Sigmoid colon (tissue), 7 donors: ENCODE data around the gene NR2F1-AS1. TPM values are rescaled to one million over a fixed set of nuclear protein-coding genes. Genes with fewer than 3 reads are reported as not detected.

ENCODE experiments used
- DNase-seq: peaks from one replicate; pipeline ENCODE4 v3.0.0-alpha.2; 2019
- H3K27ac ChIP-seq, 4 donors: fragments of 200-600 bp; sonication (generic); one replicate each; pipeline ENCODE4 v1.5.1; 2016 to 2019; ENCODE audit warnings: mild to moderate bottlenecking in 1 of 4
- H3K27me3 ChIP-seq, 3 donors: fragments of 200-600 bp; sonication (generic); one replicate each; pipeline ENCODE4 v1.5.1; 2019; ENCODE audit warnings: mild to moderate bottlenecking in 1 of 3
- H3K36me3 ChIP-seq, 4 donors: fragments of 200-600 bp; sonication (generic); one replicate each; pipeline ENCODE4 v1.5.1; 2016 to 2019
- H3K4me1 ChIP-seq, 4 donors: fragments of 200-600 bp; sonication (generic); one replicate each; pipeline ENCODE4 v1.5.1; 2017 to 2019
- H3K4me3 ChIP-seq, 4 donors: fragments of 200-600 bp; sonication (generic); one replicate each; pipeline ENCODE4 v1.5.1; 2017 to 2019; ENCODE audit warnings: mild to moderate bottlenecking in 2 of 4, moderate library complexity in 1 of 4
- H3K9me3 ChIP-seq, 4 donors: fragments of 200-600 bp in 3 of 4; sonication (generic) in 3 of 4; one replicate each; pipeline versions ENCODE4 v1.5.1 to v1.6.1; 2013 to 2019
- EP300 ChIP-seq, 4 donors: sonication (generic); formaldehyde crosslinking; IDR thresholded peaks; one replicate each; pipeline ENCODE4 v1.6.1; 2017; ENCODE audit warnings: antibody characterized with exemption in 4 of 4
- POLR2A ChIP-seq, 2 donors: fragments of 450-650 bp; IDR thresholded peaks; one replicate each; pipeline ENCODE4 v1.6.1; 2016; ENCODE audit warnings: antibody characterized with exemption in 2 of 2, mild to moderate bottlenecking in 2 of 2, moderate library complexity in 2 of 2
- POLR2AphosphoS5 ChIP-seq, 4 donors: sonication (generic); formaldehyde crosslinking; IDR thresholded peaks; one replicate each; pipeline ENCODE4 v1.6.1; 2017; ENCODE audit warnings: antibody characterized with exemption in 4 of 4
- WGBS, 2 donors: extraction: QIAGEN DNeasy Blood & Tissue Kit; methylation state at CpG; one replicate each; pipeline ENCODE4 v1.1.7; 2013; 5-methylcytosine and 5-hydroxymethylcytosine counted together
- intact Hi-C: fragments of 100-400 bp; cut with DNase I; formaldehyde crosslinking; loops from one replicate; pipeline ENCODE4 v1.15.1; 2023
- polyA plus RNA-seq, 3 donors: library from polyadenylated mRNA; stranded (reverse); fragments of 200-250 nt; gene quantifications; one replicate each; pipeline ENCODE4 v1.2.3, GENCODE V29; 2013
- total RNA-seq, 4 donors: library from RNA; depleted of rRNA; stranded (reverse); fragments of >200 nt; gene quantifications; one replicate each; pipeline ENCODE4 v1.1.0, GENCODE V29; 2016
- TF ChIP-seq, protein P1 (sequence below), 4 experiments: fragments of 450-650 bp in 3 of 4; fragments of 200-600 bp in 1 of 4; IDR thresholded peaks; one replicate each; pipeline ENCODE4 v1.5.1; 2016 to 2019; ENCODE audit warnings: antibody characterized with exemption in 4 of 4, mild to moderate bottlenecking in 3 of 4, moderate library complexity in 2 of 4
- donor health status: healthy with polysubstance abuse.
- donor health status: Bipolar disorder and iron deficiency.
- donor health status: healthy.

Gene NR2F1-AS1
- total and polyA plus RNA-seq, 7 donors, result 1.4 to 15.2 (median 8.9) TPM

DNA sequence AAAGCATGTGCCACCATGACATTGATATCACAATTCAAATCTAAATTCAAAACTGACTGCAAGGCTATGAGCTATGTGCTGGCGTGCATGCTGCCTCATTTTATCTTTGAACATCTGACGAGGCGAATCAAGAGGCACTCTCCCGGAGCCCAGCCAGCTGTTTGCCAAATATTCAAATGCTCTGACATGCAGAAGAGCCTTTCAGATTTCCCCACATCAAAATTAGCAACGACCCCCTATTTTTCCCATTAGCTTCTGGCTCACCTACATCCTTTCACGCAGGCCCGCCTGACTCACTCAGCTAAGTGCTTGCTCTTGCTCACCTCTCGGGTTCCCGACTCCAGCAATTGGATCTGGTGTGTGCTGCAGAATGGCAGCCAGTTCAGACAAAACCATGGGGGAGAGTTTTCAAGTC, 159.0 kb downstream of the NR2F1-AS1 start:
- H3K9me3 ChIP-seq, result no peaks in the 10 kb centered on the region
- TF ChIP-seq POLR2A (IDR thresholded peaks at IDR 0.05) (no peak), EP300 (IDR thresholded peaks at IDR 0.05) (no peak), POLR2AphosphoS5 (IDR thresholded peaks at IDR 0.05) (no peak)
- TF ChIP-seq, protein P1, sequence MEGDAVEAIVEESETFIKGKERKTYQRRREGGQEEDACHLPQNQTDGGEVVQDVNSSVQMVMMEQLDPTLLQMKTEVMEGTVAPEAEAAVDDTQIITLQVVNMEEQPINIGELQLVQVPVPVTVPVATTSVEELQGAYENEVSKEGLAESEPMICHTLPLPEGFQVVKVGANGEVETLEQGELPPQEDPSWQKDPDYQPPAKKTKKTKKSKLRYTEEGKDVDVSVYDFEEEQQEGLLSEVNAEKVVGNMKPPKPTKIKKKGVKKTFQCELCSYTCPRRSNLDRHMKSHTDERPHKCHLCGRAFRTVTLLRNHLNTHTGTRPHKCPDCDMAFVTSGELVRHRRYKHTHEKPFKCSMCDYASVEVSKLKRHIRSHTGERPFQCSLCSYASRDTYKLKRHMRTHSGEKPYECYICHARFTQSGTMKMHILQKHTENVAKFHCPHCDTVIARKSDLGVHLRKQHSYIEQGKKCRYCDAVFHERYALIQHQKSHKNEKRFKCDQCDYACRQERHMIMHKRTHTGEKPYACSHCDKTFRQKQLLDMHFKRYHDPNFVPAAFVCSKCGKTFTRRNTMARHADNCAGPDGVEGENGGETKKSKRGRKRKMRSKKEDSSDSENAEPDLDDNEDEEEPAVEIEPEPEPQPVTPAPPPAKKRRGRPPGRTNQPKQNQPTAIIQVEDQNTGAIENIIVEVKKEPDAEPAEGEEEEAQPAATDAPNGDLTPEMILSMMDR (IDR thresholded peaks at IDR 0.05), result no peak
- H3K36me3 ChIP-seq, result no peaks in the 10 kb centered on the region
- DNase-seq, result no peak
- no peaks in the 10 kb centered on the region for H3K27me3 ChIP-seq
- intact Hi-C loops, result no loop called here
- no peak overlapping the region for H3K27ac ChIP-seq
- WGBS, 2 donors, result 84 to 86% methylated on average over 9 of the region's 9 CpGs
- H3K4me3 ChIP-seq, result no peak overlapping the region
- peaks cover 0 to 7% (median 0%) of the 10 kb centered on the region in 4 donors for H3K4me1 ChIP-seq

DNA sequence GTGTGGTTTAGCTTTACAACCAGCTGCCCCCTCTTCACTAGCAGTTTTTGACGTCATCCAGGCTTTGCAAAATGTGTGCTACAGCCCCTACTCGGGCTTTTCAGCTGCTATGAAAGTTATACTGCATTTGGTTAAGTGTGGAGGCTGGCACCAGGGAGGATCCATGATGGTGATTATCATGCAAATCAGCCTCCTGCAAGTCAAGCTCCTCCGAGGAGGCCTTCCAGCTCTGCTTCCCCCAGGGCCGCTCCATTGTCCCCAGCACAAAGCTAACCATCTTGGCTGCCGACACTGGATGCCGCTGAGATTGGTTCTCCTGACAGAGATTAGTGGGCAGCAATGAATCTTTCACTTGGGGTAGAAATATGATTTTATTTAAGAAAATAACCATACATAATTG, 159.6 kb downstream of the NR2F1-AS1 start:
- Histone ChIP-seq H3K4me3 (no peak overlapping the region), H3K4me1 (peaks cover 0 to 2% (median 0%) of the 10 kb centered on the region in 4 donors), H3K27me3 (no peaks in the 10 kb centered on the region), H3K27ac (no peak overlapping the region), H3K36me3 (no peaks in the 10 kb centered on the region), H3K9me3 (no peaks in the 10 kb centered on the region)
- DNase-seq, result no peak
- intact Hi-C loops, result no loop called here
- TF ChIP-seq POLR2AphosphoS5 (IDR thresholded peaks at IDR 0.05) (no peak), EP300 (IDR thresholded peaks at IDR 0.05) (no peak), POLR2A (IDR thresholded peaks at IDR 0.05) (no peak)
- TF ChIP-seq, protein P1 (IDR thresholded peaks at IDR 0.05), result no peak
- 82 to 86% methylated on average over 6 of the region's 6 CpGs for WGBS, 2 donors

DNA sequence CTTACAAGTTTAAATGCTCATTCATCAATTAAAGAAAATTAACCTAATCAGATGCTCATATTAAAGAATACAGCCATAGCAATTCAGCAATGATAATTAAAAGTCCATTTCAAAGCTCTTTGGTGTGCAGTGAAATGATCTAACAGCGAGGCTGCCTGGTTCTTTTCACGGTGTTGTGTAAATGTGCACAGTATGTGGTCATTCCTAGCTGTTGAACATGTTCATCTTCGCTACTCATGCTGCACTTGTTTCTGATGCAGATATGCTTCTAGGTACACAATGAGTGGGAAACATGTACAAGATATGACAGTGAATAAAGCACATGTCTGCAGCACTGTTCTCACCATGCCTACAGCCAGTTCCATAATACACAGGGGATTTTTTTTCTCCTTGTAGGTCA, 163.5 kb downstream of the NR2F1-AS1 start:
- DNase-seq, result no peak
- Histone ChIP-seq H3K27me3 (no peaks in the 10 kb centered on the region), H3K36me3 (no peaks in the 10 kb centered on the region), H3K4me3 (no peak overlapping the region), H3K9me3 (no peaks in the 10 kb centered on the region), H3K27ac (no peak overlapping the region), H3K4me1 (no peaks in the 10 kb centered on the region)
- WGBS, 2 donors, result 90 to 92% methylated on average over 3 of the region's 3 CpGs
- intact Hi-C loops, result no loop called here
- TF ChIP-seq EP300 (IDR thresholded peaks at IDR 0.05) (no peak), POLR2A (IDR thresholded peaks at IDR 0.05) (no peak), POLR2AphosphoS5 (IDR thresholded peaks at IDR 0.05) (no peak)
- TF ChIP-seq, protein P1 (IDR thresholded peaks at IDR 0.05), result no peak

DNA sequence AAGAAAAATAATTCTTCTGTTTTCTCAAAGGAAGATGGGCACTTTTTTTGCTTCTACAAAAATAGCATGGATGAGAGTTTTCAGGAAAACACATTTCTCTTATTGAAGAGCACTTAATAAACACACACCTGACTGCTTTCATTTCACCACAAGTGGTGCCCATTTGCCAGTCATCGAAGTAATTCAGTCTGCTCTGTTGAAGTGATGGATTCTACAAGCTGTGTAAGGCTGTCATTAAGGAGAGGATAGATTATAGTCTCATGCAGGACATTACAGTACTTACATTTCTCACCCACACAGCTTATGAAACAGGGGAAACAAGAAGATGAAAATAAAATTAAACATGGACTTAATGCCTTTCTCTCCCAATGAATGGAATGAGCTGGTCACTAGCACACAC, 165.2 kb downstream of the NR2F1-AS1 start:
- intact Hi-C loops, result no loop called here
- Histone ChIP-seq H3K4me3 (no peak overlapping the region), H3K36me3 (no peaks in the 10 kb centered on the region), H3K9me3 (no peaks in the 10 kb centered on the region), H3K27me3 (no peaks in the 10 kb centered on the region), H3K27ac (no peak overlapping the region), H3K4me1 (no peaks in the 10 kb centered on the region)
- no peak for DNase-seq
- WGBS, 2 donors, result 75 to 87% methylated on average over 1 of the region's 1 CpG
- TF ChIP-seq EP300 (IDR thresholded peaks at IDR 0.05) (no peak), POLR2A (IDR thresholded peaks at IDR 0.05) (no peak), POLR2AphosphoS5 (IDR thresholded peaks at IDR 0.05) (no peak)
- TF ChIP-seq, protein P1 (IDR thresholded peaks at IDR 0.05), result no peak

DNA sequence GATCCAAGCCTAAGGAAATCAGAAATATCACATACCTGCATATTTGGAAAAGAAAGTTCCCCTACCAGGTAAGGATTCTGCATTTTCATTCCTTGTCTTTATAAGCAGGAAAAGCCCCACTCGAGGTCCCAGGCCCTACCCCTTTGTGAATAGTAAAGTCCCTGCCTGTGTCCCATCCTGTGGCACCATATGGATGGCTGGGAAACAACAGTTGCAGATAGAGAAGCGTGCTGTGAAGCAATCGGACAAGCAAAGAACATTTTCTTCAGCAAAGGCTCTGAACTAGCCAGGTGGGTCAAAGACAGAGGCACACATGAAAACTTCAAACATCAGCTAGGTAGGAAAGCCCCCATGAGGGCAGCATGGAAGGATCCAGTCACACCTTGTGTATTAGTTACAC, 169.3 kb downstream of the NR2F1-AS1 start:
- H3K9me3 ChIP-seq, result no peaks in the 10 kb centered on the region
- no peak overlapping the region for H3K4me3 ChIP-seq
- no peak for TF ChIP-seq EP300 (IDR thresholded peaks at IDR 0.05)
- TF ChIP-seq POLR2A (IDR thresholded peaks at IDR 0.05), result no peak
- TF ChIP-seq, protein P1 (IDR thresholded peaks at IDR 0.05), result no peak
- TF ChIP-seq POLR2AphosphoS5 (IDR thresholded peaks at IDR 0.05), result no peak
- intact Hi-C loops, result no loop called here
- no peaks in the 10 kb centered on the region for H3K4me1 ChIP-seq
- H3K27ac ChIP-seq, result no peak overlapping the region
- 69 to 73% methylated on average over 3 of the region's 3 CpGs for WGBS, 2 donors
- DNase-seq, result no peak
- no peaks in the 10 kb centered on the region for H3K27me3 ChIP-seq
- H3K36me3 ChIP-seq, result no peaks in the 10 kb centered on the region
